GM21576 (cell line): ENCODE measurements around the gene GJB6.
A peak's percentile ranks its signal among the peaks of the same experiment; 100 is the strongest.

Experiments used
- ATAC-seq: cut with Tn5 transposase; IDR thresholded peaks from one replicate; pipeline ENCODE4 v1.9.1; 2021; ENCODE audit warnings: mild to moderate bottlenecking, moderate library complexity; ENCODE audit not compliant: unreplicated experiment

GJB6 gene

DNA sequence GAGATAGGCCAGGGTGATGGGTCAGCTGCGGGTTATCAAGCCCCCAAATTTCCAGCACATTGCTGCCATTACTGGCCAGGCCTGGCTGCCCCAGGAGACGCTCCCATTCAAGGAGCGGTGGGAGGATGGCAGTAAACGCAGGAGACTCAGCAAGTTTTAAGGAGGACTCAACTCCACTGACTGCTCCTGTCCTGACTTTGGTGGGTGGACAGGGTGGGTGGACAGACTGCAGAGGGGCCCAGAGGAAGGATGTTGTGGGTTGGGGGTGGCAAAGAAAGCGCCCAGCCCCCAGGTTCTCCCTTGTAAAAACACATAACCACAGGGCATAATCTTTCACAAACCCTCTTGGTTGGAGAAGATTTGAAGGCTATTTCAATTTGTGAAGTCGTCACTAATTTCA lies 4.4 kb downstream of the GJB6 start:
- no peak for ATAC-seq

DNA sequence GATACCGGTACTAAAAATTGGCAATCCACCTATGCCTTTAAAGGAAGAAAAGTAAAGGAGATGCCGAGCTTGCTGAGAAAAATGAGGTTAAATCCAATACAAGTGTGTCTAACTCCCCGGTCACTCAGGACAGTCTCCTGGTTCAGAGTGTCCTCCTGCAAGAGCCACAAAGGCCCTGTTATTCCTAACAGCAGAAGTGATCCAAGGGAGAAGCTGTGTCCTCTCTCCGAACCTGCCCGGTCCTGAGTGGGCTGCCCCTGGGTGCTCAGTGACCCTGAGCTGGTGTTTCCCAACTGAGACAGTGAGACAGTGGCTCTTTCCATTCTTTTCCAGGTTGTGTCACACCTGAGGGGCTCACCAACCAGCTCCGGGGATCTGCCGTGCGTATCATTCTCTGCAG lies 4.8 kb downstream of the GJB6 start:
- no peak for ATAC-seq

DNA sequence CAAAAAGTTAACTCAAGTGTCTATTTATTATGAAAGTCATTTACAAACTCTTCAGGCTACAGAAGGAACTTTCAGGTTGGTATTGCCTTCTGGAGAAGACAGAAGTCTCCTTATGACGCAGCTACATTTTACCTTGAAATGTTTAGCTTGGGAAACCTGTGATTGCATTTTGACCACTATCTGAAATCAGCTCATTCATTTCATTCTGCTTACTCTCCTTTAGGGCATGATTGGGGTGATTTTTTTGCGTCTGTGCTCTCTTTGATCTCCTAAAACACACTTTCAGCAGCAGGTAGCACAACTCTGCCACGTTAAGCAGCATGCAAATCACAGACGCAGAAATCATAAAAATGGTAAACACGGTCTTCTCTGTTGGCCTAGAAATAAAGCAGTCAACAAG lies 9.6 kb downstream of the GJB6 start:
- ATAC-seq, result no peak

DNA sequence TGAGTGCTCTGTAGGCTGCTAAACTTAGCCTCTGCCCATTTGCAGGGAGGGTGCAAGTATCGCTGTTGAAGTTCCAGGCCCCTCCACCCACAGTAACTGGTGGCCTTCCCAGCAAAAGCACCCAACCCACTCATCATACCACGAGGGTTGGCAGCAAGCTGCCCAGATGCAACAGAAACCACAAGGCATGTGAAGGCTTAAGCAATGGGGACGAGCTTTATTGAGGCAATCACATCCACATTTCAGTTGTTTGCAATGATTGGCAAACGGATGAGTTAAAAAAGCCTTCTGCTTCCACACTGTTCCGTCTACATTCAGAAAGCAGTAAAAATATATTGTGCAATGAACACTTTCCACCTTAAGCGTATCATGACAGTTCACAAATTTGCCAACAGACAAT lies 10.3 kb downstream of the GJB6 start:
- ATAC-seq, result no peak

- ATAC-seq, result peak; percentile 98
Measured at GRCh38 chr13:20219577-20219976, 12.5 kb downstream of the GJB6 start.

DNA sequence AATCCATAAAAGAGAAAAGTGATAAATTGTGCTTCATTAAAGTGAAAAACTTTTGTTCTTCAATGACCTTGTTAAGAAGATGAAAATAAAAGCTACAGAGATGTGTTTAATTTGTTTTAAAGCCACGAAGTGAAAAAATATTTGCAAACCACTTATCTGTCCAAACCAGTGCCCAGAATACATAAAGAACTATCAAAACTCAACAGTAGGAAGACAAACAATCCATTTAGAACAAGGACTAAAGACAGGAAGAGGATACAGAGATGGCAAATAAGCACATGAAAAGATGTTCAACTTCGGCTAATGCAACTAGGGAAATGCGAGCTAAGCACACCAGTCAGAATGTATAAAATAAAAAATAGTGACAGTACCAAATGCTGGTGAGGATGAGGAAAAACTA lies 15.0 kb downstream of the GJB6 start:
- no peak for ATAC-seq

DNA sequence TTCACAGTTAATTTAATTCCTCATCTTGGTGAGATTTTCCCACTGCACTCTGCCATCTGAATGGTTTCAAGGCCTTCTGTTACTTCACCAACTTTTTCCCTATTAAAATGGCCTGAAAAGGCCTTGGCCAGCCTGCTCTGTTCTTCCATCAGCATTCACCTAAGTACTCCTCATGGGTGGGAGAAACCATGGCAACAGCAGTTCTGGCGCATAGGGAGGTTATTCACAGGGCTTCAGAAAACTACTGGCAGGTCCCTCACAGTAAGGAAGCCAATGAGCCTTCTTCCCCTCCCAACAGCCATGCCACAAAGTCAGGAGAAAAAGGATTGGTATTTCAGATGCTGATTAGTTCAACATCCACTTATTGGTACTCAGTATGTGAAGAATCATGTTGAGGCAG lies 22.2 kb downstream of the GJB6 start:
- no peak for ATAC-seq

- no peak for ATAC-seq
Measured at GRCh38 chr13:20206698-20207235, 25.4 kb downstream of the GJB6 start.

DNA sequence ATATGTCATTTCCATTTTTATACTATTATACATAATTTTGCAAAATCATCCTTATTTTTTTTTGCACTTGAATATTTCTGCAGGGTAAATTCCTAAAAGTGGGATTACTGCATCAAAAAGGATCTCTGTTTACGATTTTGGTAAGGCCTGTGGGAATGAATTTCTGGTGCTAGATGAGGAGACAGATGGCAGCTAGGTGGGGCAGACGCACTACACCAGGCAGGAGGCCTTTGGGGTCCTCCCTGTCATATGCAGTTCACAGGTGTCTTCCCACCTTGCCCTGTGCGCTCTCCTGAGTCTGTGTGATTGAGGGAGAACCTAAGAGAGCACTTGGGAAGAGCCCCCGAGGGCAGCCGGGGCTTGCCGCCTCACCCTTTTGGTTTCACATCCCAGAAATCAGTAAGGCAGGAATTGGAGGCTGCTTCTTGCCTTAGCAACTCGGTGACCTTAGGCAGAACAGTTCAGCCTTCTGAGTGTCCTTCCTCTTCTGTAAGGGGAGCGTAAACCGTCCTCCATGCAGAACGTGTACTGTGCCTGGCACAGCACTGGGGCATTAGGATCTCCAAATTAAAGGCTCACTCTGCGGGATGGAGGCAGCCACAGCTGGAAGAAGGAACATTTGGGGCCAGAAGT lies 25.9 kb downstream of the GJB6 start:
- ATAC-seq, result no peak

GRCh38 chr13:20198781-20199180 lies 33.3 kb downstream of the GJB6 start:
- no peak for ATAC-seq

- ATAC-seq, result no peak
Measured at GRCh38 chr13:20197361-20197834, 34.7 kb downstream of the GJB6 start.

GRCh38 chr13:20195801-20196200 lies 36.3 kb downstream of the GJB6 start:
- no peak for ATAC-seq

DNA sequence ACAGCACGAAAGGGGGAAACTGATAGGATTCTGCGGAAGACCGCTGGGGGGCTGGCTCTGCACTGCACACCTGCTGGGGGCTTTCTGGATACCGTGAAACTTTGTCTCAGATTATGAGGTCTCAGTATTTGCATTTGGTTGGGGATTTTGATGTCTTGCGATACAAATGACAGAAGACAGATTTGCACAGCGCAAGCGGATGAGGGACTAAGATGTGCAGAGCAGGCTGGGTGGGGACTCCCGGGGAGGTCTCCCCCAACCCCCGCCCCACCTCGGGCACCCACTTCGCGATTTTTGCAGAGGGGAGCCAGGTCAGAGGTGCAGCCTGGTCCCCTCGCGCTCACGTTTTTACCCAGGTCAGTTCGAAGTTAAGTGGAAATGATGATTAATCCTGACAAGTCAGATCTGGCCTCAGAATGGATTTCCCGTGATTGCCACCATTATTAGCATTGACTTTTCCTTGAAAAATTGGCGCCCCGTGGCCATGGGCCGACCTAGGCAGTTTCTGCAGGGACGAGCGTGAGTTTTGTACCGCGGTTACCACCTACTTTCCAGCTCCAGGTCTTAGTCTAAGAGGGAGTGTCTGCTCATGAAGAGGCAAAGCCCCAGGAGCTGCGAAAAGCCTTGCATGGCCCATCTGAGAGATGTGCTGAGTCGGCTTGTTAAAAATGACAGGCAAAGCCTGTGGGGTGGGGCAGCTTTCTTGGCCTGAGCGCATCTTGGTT lies 38.0 kb downstream of the GJB6 start:
- ATAC-seq, result no peak

DNA sequence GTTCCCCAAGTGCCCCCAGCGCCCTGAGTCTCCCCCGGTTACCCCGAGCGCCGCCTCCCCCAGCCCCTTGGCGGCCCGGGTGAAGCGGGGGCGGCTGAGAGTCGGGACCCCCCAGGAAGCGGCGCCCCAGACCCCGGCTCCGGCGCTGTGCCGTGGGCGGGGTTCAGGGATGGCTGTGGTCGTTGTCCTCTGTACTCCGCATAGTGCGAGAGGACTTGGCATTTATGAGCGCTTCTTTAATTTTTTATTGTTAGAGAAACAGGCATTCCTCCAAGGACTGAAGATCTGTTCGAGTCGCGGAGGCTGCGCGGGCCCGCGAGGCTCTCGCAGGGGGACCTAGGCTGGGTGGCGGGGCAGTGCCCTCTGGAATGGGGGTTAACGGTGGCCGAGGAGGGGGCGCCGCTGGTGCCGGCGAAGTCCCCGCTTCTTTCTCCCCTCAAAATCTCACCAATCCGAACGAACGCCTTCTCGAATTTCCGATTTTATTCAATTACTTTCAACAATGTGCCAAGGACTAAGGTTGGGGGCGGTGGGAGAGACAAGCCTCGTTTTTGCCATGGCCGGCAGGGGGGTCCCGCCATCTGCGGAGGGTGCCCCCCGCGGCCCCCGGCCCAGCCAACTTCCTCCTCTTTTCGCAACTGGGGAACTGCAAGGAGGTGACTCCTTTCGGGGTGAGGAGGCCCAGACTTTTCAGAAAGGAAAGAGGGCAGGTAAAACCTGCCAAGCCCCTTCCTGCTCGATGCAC lies 38.8 kb downstream of the GJB6 start:
- ATAC-seq, result no peak

DNA sequence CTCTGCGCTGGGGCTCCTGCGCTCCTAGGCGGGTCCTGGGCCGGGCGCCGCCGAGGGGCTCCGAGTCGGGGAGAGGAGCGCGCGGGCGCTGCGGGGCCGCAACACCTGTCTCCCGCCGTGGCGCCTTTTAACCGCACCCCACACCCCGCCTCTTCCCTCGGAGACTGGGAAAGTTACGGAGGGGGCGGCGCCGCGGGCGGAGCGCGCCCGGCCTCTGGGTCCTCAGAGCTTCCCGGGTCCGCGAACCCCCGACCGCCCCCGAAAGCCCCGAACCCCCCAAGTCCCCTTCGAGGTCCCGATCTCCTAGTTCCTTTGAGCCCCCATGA lies 39.3 kb downstream of the GJB6 start, which contains the start of gene GJB2:
Gene GJB2, minus strand, starts transcription at position 103 of the 326 bp plus-strand sequence. CDS start 3,357 bp downstream, outside the sequence.
- no peak for ATAC-seq

GRCh38 chr13:20192158-20192835 lies 39.8 kb downstream of the GJB6 start:
- no peak for ATAC-seq

DNA sequence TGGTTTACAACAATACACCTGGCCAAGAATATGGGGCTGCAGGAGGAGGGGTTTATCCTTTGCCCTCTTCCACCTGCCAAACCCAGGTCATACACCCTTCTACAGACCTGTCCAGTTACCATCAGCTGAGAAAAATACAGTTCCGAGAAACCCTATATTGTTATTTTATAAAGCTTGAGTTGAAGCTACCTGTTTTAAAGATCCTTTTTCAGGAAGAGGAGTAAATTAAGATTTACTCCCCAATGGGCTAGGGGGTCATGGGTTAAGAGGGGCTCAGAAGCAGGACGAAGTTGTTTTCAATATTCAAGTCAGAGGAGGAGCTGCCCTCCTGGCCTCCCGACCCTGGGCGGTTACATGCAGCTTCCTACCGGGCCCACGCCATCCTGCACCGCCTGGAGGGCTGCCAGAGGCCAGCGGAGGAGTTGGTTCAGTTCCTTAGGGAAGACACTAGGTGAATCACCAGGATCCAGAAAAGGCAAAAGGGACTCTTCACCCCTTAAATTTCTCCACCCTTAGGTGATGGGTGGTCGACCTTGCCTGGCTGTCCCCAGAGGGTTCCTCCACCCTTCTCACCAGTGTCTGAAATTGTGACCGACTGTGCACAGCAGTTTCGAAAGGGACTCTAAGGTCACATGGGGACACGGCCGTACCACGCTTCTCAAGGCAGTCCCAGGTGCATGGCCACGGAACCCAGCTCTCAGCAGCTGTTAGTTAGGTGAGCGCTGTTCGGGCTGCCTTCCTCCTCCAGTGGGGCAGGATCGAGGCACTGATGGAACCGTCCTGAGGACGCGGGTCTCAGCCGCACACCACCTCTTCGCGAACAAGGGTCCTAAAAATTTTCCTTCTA lies 40.6 kb downstream of the GJB6 start:
- ATAC-seq, result no peak

DNA sequence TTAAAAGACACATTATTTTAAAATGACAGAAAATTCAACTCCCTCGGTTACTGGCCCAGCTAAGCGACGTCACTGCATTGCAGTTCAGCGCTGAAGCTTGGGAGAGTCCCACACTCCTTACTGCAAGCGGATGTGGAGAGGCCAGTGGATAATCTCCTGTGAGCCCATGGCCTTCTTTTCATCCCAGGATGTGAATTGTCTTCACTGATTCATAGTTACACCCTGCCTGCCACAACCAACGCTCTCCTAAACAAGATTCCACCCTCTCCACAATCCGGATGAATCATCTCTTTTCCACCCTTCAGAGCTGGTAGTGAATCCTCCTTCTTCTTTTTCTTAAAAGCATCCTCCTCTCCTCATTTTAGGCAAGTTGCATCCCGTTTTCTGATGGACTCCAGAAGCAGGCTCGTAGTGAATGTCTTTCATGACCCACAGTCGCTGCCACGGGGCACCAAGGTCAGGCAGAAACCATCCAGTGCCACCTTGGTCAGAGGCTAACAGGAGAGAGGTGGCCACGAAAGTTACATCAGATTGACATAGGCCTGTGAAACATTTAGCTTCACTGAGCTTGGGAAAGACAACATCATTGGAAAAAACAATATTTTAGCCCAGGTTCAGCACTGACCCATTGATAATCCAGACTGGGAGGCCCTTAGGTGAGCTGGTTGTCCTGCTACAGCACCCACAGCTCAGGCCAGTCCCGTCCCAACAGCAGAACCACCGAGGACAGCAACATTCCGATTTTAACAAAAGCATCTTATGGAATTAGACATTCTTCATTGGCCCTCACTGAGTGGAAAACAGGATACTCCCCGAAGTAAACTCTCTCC lies 41.4 kb downstream of the GJB6 start:
- ATAC-seq, result no peak

GRCh38 chr13:20190076-20190475 lies 42.0 kb downstream of the GJB6 start:
- ATAC-seq, result no peak
